ENCODE results near the gene XPO6. TPM values are rescaled to one million over a fixed set of nuclear protein-coding genes. Genes with fewer than 3 reads are reported as not detected.
"Not testable (repeated sequence)": the region's sequence is repeated elsewhere in the genome, so short reads cannot be mapped to it uniquely, and the experiment has no call there.

XPO6 gene
- total RNA-seq, 1 experiment from 2014 or later, result 162 TPM

- H3K36me3 ChIP-seq (ENCODE audit: control insufficient read depth in 1 of 2, insufficient read depth in 2 of 2, low read length in 2 of 2), result peaks cover 47 to 51% of the 10 kb centered on the region in 2 experiments; a peak in 3 of 4 replicates
Measured at GRCh38 chr16:28117168-28117565, 94.6 kb downstream of the XPO6 start.

DNA sequence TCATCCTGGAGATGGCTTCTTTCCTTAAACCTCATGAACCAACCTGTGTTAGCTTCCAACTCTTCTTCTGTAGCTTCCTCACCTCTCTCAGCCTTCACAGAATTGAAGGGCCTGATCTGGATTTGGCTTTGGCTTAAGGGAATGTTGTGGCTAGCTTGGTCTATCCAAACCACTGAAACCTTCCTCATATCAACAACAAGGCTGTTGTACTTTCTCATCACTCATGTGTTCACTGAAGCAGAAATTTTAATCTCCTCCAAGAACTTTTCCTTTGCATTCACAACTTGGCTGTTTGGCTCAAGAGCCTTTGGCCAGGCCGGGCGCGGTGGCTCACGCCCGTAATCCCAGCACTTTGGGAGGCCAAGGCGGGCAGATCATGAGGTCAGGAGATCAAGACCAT is 95.9 kb downstream of the XPO6 start:
- H3K9ac ChIP-seq (ENCODE audit: low read length); POLR2A ChIA-PET; H2AFZ ChIP-seq (ENCODE audit: low read depth, low read length, poor library complexity, severe bottlenecking); ATAC-seq; H3K9me2 ChIP-seq (ENCODE audit: insufficient read depth); H3K27ac ChIP-seq (ENCODE audit: low read depth, low read length); DNase-seq (ENCODE audit: low read depth, low spot score); H4K20me1 ChIP-seq (ENCODE audit: insufficient read depth); H3K4me1 ChIP-seq (ENCODE audit: control insufficient read depth in 1 of 2, insufficient read depth in 2 of 2, low read length in 2 of 2); H3K9me3 ChIP-seq (ENCODE audit: control insufficient read depth in 1 of 2, insufficient read depth in 1 of 2, low read depth in 1 of 2, low read length in 2 of 2); BruUV-seq (replicated peaks); H3K27me3 ChIP-seq (ENCODE audit: insufficient read depth, low read length); intact Hi-C loops (cut with micrococcal nuclease); H3K4me2 ChIP-seq (ENCODE audit: low read length); H3K4me3 ChIP-seq (replicated peaks in 1 of 2; ENCODE audit: low read depth in 1 of 2, low read length in 2 of 2); RAD21 ChIA-PET (ENCODE audit: low non-redundant PET in 1 of 2, low total read pairs in 2 of 2, uncharacterized antibody in 2 of 2, unreplicated experiment in 2 of 2); CTCF ChIA-PET: not testable (repeated sequence)
- Histone ChIP-seq H3K79me2 (ENCODE audit: insufficient read depth, low read length) (peaks cover 17% of the 10 kb centered on the region; the same call in 1 of the 2 replicates), H3K36me3 (ENCODE audit: control insufficient read depth in 1 of 2, insufficient read depth in 2 of 2, low read length in 2 of 2) (peaks cover 42 to 53% of the 10 kb centered on the region in 2 experiments; a peak in 3 of 4 replicates)

More at GRCh38 chr16:28117168-28117565, 94.6 kb downstream of the XPO6 start:
- Histone ChIP-seq H3K4me3 (replicated peaks in 1 of 2; ENCODE audit: low read depth in 1 of 2, low read length in 2 of 2) (no peak overlapping the region), H4K20me1 (ENCODE audit: insufficient read depth) (peaks cover 7% of the 10 kb centered on the region; the same call in 1 of the 2 replicates), H2AFZ (ENCODE audit: low read depth, low read length, poor library complexity, severe bottlenecking) (no peak overlapping the region), H3K9me3 (ENCODE audit: control insufficient read depth in 1 of 2, insufficient read depth in 1 of 2, low read depth in 1 of 2, low read length in 2 of 2) (no peaks in the 10 kb centered on the region), H3K27me3 (ENCODE audit: insufficient read depth, low read length) (no peaks in the 10 kb centered on the region), H3K4me2 (ENCODE audit: low read length) (no peak overlapping the region), H3K9me2 (ENCODE audit: insufficient read depth) (no peaks in the 10 kb centered on the region), H3K9ac (ENCODE audit: low read length) (no peak overlapping the region), H3K27ac (ENCODE audit: low read depth, low read length) (no peak overlapping the region), H3K4me1 (ENCODE audit: control insufficient read depth in 1 of 2, insufficient read depth in 2 of 2, low read length in 2 of 2) (no peaks in the 10 kb centered on the region), H3K79me2 (ENCODE audit: insufficient read depth, low read length) (peaks cover 15% of the 10 kb centered on the region; the same call in 1 of the 2 replicates)
- no TSS peak for BruUV-seq (replicated peaks)
- POLR2A ChIA-PET, result no interaction called here
- DNase-seq (ENCODE audit: low read depth, low spot score), result no peak
- TF ChIP-seq JUND (IDR thresholded peaks at IDR 0.05) (no peak), EGR1 (IDR thresholded peaks at IDR 0.05; ENCODE audit: low read depth) (no peak), MAX (IDR thresholded peaks at IDR 0.05) (no peak), FOSL1 (IDR thresholded peaks at IDR 0.05; ENCODE audit: low read depth) (no peak), POLR2A (IDR thresholded peaks at IDR 0.05; ENCODE audit: borderline replicate concordance, extremely low read depth, insufficient read depth, insufficient read length) (no peak), TCF7L2 (IDR thresholded peaks at IDR 0.05; ENCODE audit: borderline replicate concordance, extremely low read depth, insufficient read depth, insufficient read length) (no peak), SIN3A (IDR thresholded peaks at IDR 0.05; ENCODE audit: low read depth) (no peak), POLR2AphosphoS5 (IDR thresholded peaks at IDR 0.05; ENCODE audit: low read depth, low read length) (no peak), SRF (IDR thresholded peaks at IDR 0.05; ENCODE audit: low read depth) (no peak), EZH2 (IDR thresholded peaks at IDR 0.05) (no peak)
- RAD21 ChIA-PET (ENCODE audit: low non-redundant PET in 1 of 2, low total read pairs in 2 of 2, uncharacterized antibody in 2 of 2, unreplicated experiment in 2 of 2), result no interaction called here
- intact Hi-C loops (cut with micrococcal nuclease), result no loop called here
- CTCF ChIA-PET, result no interaction called here
- no peak for ATAC-seq

Data from HCT116 (cell line).